Ishikawa (cell line): ENCODE data around the gene CHEK2.

Experiments
- CEBPB ChIP-seq: IDR thresholded peaks from 2 replicates; pipeline ENCODE4 v1.6.1; 2012
- CREB1 ChIP-seq: IDR thresholded peaks from 2 replicates; pipeline ENCODE4 v1.6.1; 2012; ENCODE audit warnings: low read depth
- EGR1 ChIP-seq: IDR thresholded peaks from 2 replicates; pipeline ENCODE4 v1.6.1; 2012
- EP300 ChIP-seq: IDR thresholded peaks from 2 replicates; pipeline ENCODE4 v1.6.1; 2012; ENCODE audit warnings: borderline replicate concordance
- FOXM1 ChIP-seq: IDR thresholded peaks from 2 replicates; pipeline ENCODE4 v1.6.1; 2012; ENCODE audit warnings: low read depth, borderline replicate concordance
- MAX ChIP-seq: IDR thresholded peaks from 2 replicates; pipeline ENCODE4 v1.6.1; 2012
- NFIC ChIP-seq: IDR thresholded peaks from 2 replicates; pipeline ENCODE4 v1.6.1; 2012
- RAD21 ChIP-seq: IDR thresholded peaks from 2 replicates; pipeline ENCODE4 v1.6.1; 2012; ENCODE audit warnings: low read depth
- REST ChIP-seq: IDR thresholded peaks from 2 replicates; pipeline ENCODE4 v1.6.1; 2012; ENCODE audit warnings: low read depth, mild to moderate bottlenecking
- TAF1 ChIP-seq: IDR thresholded peaks from 2 replicates; pipeline ENCODE4 v1.6.1; 2012; ENCODE audit warnings: low read depth, mild to moderate bottlenecking
- TCF12 ChIP-seq: IDR thresholded peaks from 2 replicates; pipeline ENCODE4 v1.6.1; 2012; ENCODE audit warnings: low read depth
- TEAD4 ChIP-seq: IDR thresholded peaks from 2 replicates; pipeline ENCODE4 v1.6.1; 2012
- USF1 ChIP-seq: IDR thresholded peaks from 2 replicates; pipeline ENCODE4 v1.6.1; 2012
- YY1 ChIP-seq: IDR thresholded peaks from 2 replicates; pipeline ENCODE4 v1.6.1; 2012; ENCODE audit warnings: low read depth
- ZBTB7A ChIP-seq: IDR thresholded peaks from 2 replicates; pipeline ENCODE4 v1.6.1; 2012; ENCODE audit warnings: low read depth

Gene CHEK2

DNA sequence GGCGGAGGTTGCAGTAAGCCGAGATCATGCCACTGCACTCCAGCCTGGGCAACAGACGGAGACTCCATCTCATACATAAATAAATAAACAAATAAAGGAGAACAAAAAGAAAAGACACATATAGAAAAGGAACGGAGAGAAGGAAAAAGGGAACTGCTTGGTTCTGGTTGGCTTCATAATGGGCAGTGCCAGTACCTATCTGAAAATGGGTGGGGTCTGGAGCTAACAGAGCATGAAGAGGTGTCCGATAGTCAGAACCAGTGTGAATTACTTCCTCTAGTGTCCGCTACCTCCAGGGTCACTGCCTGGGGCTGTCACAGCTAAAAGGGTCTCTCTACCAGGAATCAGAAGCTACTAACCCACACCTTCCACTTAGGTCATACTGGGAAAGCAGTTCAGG lies 34.8 kb downstream of the CHEK2 start:
- no peak for TF ChIP-seq REST
- no peak for TF ChIP-seq CREB1
- TF ChIP-seq CEBPB: no peak
- TF ChIP-seq TEAD4: no peak
- no peak for TF ChIP-seq MAX
- TF ChIP-seq RAD21: no peak
- TF ChIP-seq TAF1: no peak
- no peak for TF ChIP-seq ZBTB7A
- TF ChIP-seq NFIC: no peak
- TF ChIP-seq USF1: no peak
- TF ChIP-seq TCF12: no peak
- TF ChIP-seq EGR1: no peak
- no peak for TF ChIP-seq YY1
- no peak for TF ChIP-seq FOXM1
- TF ChIP-seq EP300: no peak

GRCh38 chr22:28703436-28703835 lies 38.2 kb downstream of the CHEK2 start:
- no peak for TF ChIP-seq YY1

- TF ChIP-seq FOXM1: no peak
- TF ChIP-seq NFIC: no peak
- no peak for TF ChIP-seq RAD21
- TF ChIP-seq YY1: no peak
- TF ChIP-seq MAX: no peak
- no peak for TF ChIP-seq CREB1
- TF ChIP-seq USF1: no peak
- no peak for TF ChIP-seq TEAD4
- no peak for TF ChIP-seq EGR1
- no peak for TF ChIP-seq REST
- TF ChIP-seq TCF12: no peak
Measured at GRCh38 chr22:28702891-28703290, 38.7 kb downstream of the CHEK2 start.

GRCh38 chr22:28680813-28681490 lies 60.7 kb downstream of the CHEK2 start:
- TF ChIP-seq CEBPB: peak; percentile 57; the same call in 1 of the 2 replicates

DNA sequence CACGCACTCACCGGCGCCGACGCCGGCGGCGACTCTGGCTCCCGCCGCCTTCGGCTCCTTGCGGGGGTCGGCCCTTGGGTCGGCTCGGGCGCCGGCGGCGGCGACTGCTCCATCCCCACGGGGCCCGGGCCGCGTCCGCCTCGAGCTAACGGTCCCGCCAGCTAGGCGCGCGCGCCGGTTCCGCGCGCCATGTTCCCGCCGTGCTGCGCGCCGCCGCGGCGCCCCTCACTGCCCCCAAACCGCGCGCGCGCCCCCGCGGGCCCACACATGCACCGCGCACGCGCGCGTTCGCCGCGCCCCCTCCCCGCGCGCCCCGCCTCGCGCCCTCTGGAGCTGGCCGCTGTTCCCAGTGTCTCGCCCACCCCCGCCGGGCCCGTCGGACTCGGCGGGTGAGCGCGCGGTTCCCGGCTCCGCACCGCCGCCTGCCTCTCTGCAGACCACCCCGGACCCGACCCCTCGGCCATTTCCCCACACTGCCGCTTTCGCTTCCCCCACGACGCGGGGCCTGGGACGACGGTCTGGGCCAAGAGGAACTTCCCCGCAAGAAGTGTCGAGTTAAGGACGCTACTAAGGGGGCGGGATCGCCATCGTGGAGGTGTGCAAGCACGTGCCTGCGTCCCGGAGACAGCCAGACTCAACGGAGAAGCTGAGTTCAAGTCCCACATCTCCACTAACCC lies 61.9 kb downstream of the CHEK2 start, which contains the start of gene TTC28:
Gene TTC28, minus strand, starts transcription at position 230 of the 677 bp plus-strand sequence. Its CDS starts 117 bp downstream, at position 113.
- TF ChIP-seq YY1 (peak; percentile 32; the same call in 1 of the 2 replicates), MAX (peak; percentile 96), EP300 (peak; percentile 70), ZBTB7A (peak; percentile 84), EGR1 (0 out of 2 replicates have a peak, but pooled peaks have one; percentile 5)

GRCh38 chr22:28674121-28674563 lies 67.5 kb downstream of the CHEK2 start:
- TF ChIP-seq USF1 (no peak), REST (no peak), TCF12 (no peak), CEBPB (no peak), FOXM1 (no peak), ZBTB7A (no peak), EP300 (no peak), TEAD4 (no peak), TAF1 (no peak)
